ENCODE measurements around the gene VAPB. TPM values are rescaled to one million over a fixed set of nuclear protein-coding genes. Genes with fewer than 3 reads are reported as not detected.

Gene VAPB
- total and polyA plus RNA-seq, 8 donors = 36.3 to 52.9 (median 46.2) TPM

DNA sequence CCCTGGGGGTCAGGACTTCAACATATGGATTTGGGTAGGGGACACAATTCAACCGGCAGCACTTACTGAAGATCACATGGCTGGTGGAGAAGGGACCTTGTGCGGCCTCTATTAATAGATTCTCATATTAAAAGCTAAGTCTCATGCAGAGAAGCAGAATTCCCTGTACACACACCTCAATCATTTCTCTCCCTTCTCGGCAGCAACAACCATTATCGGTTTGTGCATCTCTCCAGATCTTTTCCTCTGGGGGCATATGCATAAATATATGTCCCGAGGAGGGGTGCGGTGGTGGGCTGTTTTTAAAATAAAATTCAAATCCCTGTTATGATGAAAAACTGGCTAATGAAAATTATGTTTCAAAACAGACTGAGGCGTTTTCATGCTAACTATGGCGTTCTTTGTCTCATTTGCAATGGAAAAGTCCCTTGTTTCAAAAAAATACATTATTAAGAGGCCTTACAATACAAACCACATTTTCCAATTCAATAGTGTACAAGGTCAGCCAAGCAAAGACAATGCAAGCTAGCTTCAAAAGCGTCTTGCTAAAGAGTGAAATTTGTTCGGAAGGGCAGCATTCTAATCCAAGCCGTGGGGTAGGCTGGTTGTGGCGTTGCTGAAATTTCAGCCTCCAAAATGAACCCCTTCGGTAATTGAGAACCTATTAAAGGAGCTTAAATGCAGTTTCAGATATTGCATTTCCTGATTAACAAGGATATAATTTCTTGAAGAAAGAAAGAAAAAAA is 108.9 kb downstream of the VAPB start:
- DNase-seq (no peak), ATAC-seq (no peak)
- Histone ChIP-seq H3K27ac (no peak overlapping the region), H3K36me3 (no peaks in the 10 kb centered on the region), H3K4me3 (no peak overlapping the region), H3K27me3 (no peaks in the 10 kb centered on the region), H3K9me3 (peaks cover 0 to 7% of the 10 kb centered on the region in 2 donors), H3K4me1 (no peaks in the 10 kb centered on the region)
- TF ChIP-seq, protein P1, sequence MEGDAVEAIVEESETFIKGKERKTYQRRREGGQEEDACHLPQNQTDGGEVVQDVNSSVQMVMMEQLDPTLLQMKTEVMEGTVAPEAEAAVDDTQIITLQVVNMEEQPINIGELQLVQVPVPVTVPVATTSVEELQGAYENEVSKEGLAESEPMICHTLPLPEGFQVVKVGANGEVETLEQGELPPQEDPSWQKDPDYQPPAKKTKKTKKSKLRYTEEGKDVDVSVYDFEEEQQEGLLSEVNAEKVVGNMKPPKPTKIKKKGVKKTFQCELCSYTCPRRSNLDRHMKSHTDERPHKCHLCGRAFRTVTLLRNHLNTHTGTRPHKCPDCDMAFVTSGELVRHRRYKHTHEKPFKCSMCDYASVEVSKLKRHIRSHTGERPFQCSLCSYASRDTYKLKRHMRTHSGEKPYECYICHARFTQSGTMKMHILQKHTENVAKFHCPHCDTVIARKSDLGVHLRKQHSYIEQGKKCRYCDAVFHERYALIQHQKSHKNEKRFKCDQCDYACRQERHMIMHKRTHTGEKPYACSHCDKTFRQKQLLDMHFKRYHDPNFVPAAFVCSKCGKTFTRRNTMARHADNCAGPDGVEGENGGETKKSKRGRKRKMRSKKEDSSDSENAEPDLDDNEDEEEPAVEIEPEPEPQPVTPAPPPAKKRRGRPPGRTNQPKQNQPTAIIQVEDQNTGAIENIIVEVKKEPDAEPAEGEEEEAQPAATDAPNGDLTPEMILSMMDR (IDR thresholded peaks at IDR 0.05) = no peak
- intact Hi-C loops (cut with DNase I) = no loop called here

DNA sequence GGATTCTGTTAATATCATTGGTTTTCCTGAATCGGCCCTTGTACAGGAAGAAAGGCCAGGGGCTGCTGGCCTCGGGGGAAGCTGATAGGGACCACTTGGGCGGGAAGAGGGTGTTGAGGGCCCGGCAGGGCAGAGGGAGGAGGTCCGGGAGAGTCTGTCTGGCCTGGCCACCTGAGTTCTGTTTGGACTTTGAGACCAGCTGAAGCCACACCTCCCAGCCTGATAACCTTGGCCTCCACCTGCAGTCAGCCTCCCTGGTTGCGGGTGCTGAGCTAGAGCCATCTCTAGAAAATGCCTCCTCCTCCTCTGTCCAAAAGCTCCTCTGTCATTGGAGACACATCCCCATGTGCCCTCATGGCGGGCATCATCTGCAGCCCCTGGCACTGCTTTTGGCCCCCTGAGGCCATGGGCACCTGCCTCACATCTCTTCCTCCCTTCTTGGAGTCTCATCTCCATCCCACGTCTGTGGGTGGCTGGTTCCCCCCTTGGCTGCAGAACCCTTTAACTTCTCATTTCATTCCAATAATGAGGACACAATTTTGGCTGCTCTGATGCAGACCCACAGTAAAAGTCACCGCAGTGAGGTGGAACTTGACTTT is 109.5 kb downstream of the VAPB start:
- TF ChIP-seq, protein P1 (IDR thresholded peaks at IDR 0.05) = no peak
- intact Hi-C loops (cut with DNase I) = no loop called here
- H3K27ac ChIP-seq = no peak overlapping the region
- no peaks in the 10 kb centered on the region for H3K27me3 ChIP-seq
- no peak for DNase-seq
- no peak overlapping the region for H3K4me3 ChIP-seq
- no peaks in the 10 kb centered on the region for H3K4me1 ChIP-seq
- H3K36me3 ChIP-seq = no peaks in the 10 kb centered on the region
- H3K9me3 ChIP-seq = peaks cover 0 to 14% of the 10 kb centered on the region in 2 donors
- ATAC-seq = no peak

DNA sequence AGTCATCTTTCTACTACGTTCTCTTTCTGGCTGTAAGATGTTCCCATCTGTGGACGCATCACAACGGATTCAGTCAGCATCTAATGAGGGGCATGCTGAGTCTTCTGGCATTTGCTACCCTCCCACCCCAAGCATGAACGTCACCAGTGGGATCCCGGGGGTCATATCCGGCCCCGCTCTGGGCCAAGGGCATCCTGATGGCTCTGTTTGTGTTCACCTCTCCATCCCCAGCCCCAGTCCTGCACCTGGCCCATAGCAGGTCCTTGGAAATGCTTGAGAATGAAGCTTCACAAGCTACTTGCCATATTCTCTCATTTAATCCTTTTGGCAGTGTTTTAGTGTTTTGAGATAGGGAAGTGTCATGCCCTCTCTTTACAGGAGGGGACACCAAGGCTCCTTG is 111.2 kb downstream of the VAPB start:
- TF ChIP-seq, protein P1 (IDR thresholded peaks at IDR 0.05) = no peak
- intact Hi-C loops (cut with DNase I) = no loop called here
- Histone ChIP-seq H3K36me3 (no peaks in the 10 kb centered on the region), H3K9me3 (peaks cover 0 to 30% of the 10 kb centered on the region in 2 donors), H3K27ac (no peak overlapping the region), H3K4me3 (no peak overlapping the region), H3K4me1 (no peaks in the 10 kb centered on the region), H3K27me3 (no peaks in the 10 kb centered on the region)
- no peak for DNase-seq
- no peak for ATAC-seq

Other genes with a start within 250 kb of the VAPB start
- not detected for gene ANKRD60, start 160.6 kb upstream of the VAPB start, total RNA-seq
- not detected for gene ANKRD60, start 160.6 kb upstream of the VAPB start, polyA plus RNA-seq (ENCODE audit: insufficient read length in 6 of 6)
- 10 to 100 TPM; 20.4 to 26.2 TPM for gene RAB22A, start 79.5 kb upstream of the VAPB start, total RNA-seq
- gene RAB22A, start 79.5 kb upstream of the VAPB start, polyA plus RNA-seq (ENCODE audit: insufficient read length in 6 of 6) = 10 to 100 TPM; 17.3 to 19.6 (median 19.0) TPM
- gene APCDD1L, start 126.2 kb downstream of the VAPB start, total RNA-seq = under 1 TPM; 0.09 to 0.13 TPM
- under 1 TPM in 5 of 6 donors, not detected in 1; 0.09 to 0.23 (median 0.16) TPM for gene APCDD1L, start 126.2 kb downstream of the VAPB start, polyA plus RNA-seq (ENCODE audit: insufficient read length in 6 of 6)

Measured in left lung (tissue), 10 donors.